Nephron progenitor cell (in vitro differentiated cells): Measurements from ENCODE around the gene NET1.

Source experiments
- DNase-seq: peaks from one replicate; pipeline ENCODE4 v3.0.0; 2021
- H3K27ac Mint-ChIP-seq: 2 replicates; pipeline ENCODE4 v1.8.0; 2021; ENCODE audit warnings: mild to moderate bottlenecking, moderate library complexity, mixed read lengths
- H3K27me3 Mint-ChIP-seq: 2 replicates; pipeline ENCODE4 v1.8.0; 2021; ENCODE audit warnings: mild to moderate bottlenecking, low read depth, mixed read lengths; ENCODE audit not compliant: poor library complexity
- H3K36me3 Mint-ChIP-seq: 2 replicates; pipeline ENCODE4 v1.8.0; 2021; ENCODE audit warnings: low read depth, mixed read lengths
- H3K4me1 Mint-ChIP-seq: 2 replicates; pipeline ENCODE4 v1.8.0; 2021; ENCODE audit warnings: mixed read lengths
- H3K4me3 Mint-ChIP-seq: 2 replicates; pipeline ENCODE4 v1.8.0; 2021; ENCODE audit warnings: mild to moderate bottlenecking, moderate library complexity, mixed read lengths
- H3K9me3 Mint-ChIP-seq: 2 replicates; pipeline ENCODE4 v1.8.0; 2021; ENCODE audit warnings: mild to moderate bottlenecking, moderate library complexity, mixed read lengths
- TF ChIP-seq, protein P1 (sequence below): fragments of 200-600 bp; sonication (generic); IDR thresholded peaks from 2 replicates; pipeline ENCODE4 v1.5.0; 2021; ENCODE audit warnings: antibody characterized with exemption

The NET1 gene

DNA sequence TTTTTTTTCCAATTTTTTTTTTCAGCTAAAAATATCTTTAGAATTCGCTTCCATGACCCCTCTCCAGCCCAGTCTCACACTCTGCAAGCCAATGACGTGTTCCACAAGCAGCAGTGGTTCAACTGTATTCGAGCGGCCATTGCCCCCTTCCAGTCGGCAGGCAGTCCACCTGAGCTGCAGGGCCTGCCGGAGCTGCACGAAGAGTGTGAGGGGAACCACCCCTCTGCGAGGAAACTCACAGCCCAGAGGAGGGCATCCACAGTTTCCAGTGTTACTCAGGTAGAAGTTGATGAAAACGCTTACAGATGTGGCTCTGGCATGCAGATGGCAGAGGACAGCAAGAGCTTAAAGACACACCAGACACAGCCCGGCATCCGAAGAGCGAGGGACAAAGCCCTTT lies 44.2 kb downstream of the NET1 start:
- Mint-ChIP-seq H3K9me3 (peaks cover 7% of the 10 kb centered on the region), H3K4me3 (no peak overlapping the region), H3K4me1 (peaks cover 35% of the 10 kb centered on the region), H3K27me3 (no peaks in the 10 kb centered on the region), H3K36me3 (peaks cover 91% of the 10 kb centered on the region), H3K27ac (no peak overlapping the region)
- TF ChIP-seq, protein P1, sequence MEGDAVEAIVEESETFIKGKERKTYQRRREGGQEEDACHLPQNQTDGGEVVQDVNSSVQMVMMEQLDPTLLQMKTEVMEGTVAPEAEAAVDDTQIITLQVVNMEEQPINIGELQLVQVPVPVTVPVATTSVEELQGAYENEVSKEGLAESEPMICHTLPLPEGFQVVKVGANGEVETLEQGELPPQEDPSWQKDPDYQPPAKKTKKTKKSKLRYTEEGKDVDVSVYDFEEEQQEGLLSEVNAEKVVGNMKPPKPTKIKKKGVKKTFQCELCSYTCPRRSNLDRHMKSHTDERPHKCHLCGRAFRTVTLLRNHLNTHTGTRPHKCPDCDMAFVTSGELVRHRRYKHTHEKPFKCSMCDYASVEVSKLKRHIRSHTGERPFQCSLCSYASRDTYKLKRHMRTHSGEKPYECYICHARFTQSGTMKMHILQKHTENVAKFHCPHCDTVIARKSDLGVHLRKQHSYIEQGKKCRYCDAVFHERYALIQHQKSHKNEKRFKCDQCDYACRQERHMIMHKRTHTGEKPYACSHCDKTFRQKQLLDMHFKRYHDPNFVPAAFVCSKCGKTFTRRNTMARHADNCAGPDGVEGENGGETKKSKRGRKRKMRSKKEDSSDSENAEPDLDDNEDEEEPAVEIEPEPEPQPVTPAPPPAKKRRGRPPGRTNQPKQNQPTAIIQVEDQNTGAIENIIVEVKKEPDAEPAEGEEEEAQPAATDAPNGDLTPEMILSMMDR = no peak
- DNase-seq = no peak

- Mint-ChIP-seq H3K9me3 (peaks cover 11% of the 10 kb centered on the region), H3K27ac (no peak overlapping the region), H3K27me3 (no peaks in the 10 kb centered on the region), H3K4me1 (peaks cover 34% of the 10 kb centered on the region), H3K36me3 (peaks cover 88% of the 10 kb centered on the region), H3K4me3 (no peak overlapping the region)
- TF ChIP-seq, protein P1 = no peak
- DNase-seq = no peak
Observed at GRCh38 chr10:5457741-5458140, 45.4 kb downstream of the NET1 start.

DNA sequence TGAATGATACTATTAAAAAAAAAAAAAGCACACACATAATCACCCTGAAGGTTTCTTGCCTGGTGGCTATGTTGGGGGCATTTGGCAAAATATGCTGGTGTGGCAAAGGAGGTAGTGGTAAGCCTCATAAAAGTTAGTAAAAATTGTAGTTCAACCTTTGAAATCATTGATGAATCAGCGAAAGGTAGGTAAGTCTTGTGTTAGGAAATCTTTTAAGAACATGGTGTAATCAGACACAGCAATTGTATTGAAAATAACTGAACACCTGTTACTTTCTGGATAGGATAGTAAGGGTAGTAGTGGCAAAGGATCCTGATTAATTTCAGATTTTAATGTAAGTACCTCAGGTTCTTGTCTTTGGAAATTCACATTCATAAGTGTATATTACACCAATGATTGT lies 46.1 kb downstream of the NET1 start:
- Mint-ChIP-seq H3K27ac (no peak overlapping the region), H3K4me1 (peaks cover 30% of the 10 kb centered on the region), H3K27me3 (no peaks in the 10 kb centered on the region), H3K36me3 (peaks cover 84% of the 10 kb centered on the region), H3K4me3 (no peak overlapping the region), H3K9me3 (peaks cover 15% of the 10 kb centered on the region)
- TF ChIP-seq, protein P1 = no peak
- no peak for DNase-seq

DNA sequence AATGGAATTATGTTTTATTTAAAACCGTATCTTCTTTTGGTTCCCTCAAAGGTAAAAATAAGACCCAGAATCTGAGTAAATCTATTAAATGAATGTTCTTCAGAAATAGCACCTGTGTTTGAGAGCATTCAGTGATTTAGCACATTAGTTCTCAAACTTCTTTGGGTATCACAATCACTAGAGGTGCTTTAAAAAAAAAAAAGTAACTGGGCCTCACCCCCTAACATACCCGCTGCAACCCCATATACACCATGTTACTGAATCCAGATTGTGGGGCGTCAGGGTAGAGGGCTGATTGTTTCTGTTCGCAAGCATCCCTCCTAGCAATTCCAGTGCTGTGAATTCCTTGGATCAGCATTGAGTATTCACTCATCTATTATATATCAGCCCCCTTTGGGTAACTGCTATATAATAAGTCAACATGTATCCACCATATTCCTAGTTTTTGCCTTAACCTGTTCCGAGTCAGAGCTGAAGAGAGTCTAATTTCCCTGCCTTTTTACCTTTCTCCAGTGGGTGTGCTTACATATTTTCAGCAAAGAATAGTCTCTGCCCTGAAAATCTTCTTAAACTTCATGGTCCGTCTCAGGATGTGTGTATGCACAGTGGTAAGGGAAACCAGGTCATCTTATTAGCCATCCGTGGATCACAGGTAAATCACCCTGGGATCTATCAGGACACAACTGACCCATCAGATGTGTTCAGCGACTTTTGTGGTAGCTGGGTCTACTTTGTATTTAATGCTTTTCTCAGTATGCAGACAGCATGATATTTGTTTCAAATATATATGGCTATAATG lies 46.8 kb downstream of the NET1 start:
- Mint-ChIP-seq H3K9me3 (peaks cover 23% of the 10 kb centered on the region), H3K36me3 (peaks cover 81% of the 10 kb centered on the region), H3K27ac (no peak overlapping the region), H3K4me3 (no peak overlapping the region), H3K4me1 (peaks cover 22% of the 10 kb centered on the region), H3K27me3 (no peaks in the 10 kb centered on the region)
- TF ChIP-seq, protein P1 = no peak
- DNase-seq = no peak

DNA sequence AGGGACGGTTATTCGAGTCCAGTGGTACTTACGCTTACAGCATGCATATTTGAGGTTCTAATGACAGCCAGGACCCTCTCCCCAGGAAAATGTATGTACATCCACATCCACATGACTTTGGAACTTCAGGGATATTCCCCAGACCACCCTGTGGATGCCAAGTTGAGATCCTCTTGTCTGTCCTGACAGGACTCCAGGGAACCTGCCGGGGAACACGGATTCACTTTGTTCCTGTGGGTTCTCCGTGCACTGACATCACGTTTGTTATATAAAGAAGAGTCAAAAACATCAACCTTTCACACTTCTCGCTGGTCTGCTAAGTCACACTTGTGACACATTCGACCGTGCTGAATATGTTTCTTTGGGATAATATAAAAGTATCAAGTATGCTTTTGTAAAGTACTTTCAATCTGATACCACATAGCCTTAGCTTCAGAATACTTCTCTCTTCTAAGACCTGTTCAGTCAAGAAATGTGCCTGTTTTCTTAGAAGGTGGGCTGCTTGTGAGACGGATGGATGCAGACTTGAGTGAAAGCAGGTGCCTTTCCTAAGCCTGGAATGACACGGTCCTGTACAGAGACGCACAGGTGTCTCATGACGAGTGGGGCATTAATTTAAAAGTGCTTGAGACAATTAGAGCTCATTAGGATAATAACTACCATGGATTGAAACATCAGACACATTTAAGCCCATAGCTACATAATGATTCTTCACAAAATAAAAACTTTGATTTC lies 48.3 kb downstream of the NET1 start:
- TF ChIP-seq, protein P1 = no peak
- H3K36me3 Mint-ChIP-seq = peaks cover 66% of the 10 kb centered on the region
- H3K27me3 Mint-ChIP-seq = peaks cover 4% of the 10 kb centered on the region
- H3K9me3 Mint-ChIP-seq = peaks cover 26% of the 10 kb centered on the region
- H3K4me1 Mint-ChIP-seq = peaks cover 23% of the 10 kb centered on the region
- H3K27ac Mint-ChIP-seq = no peak overlapping the region
- H3K4me3 Mint-ChIP-seq = no peak overlapping the region
- DNase-seq = no peak
